ENCODE data around the gene KRT15. TPM values are rescaled to one million over a fixed set of nuclear protein-coding genes. Genes with fewer than 3 reads are reported as not detected.

The KRT15 gene
- total RNA-seq, 1 donor from 2014 or later, result 0.79 TPM

- Histone ChIP-seq H3K4me3 (ENCODE audit: insufficient read depth, low read depth, low read length) (no peak overlapping the region), H3K27ac (ENCODE audit: low read depth, low read length) (no peak overlapping the region), H3K79me2 (ENCODE audit: insufficient read depth, low read length) (peaks cover 8% of the 10 kb centered on the region), H3K4me1 (ENCODE audit: insufficient read depth, low read length) (peaks cover 29% of the 10 kb centered on the region), H3K27me3 (ENCODE audit: insufficient read depth, low read length) (no peaks in the 10 kb centered on the region), H4K20me1 (ENCODE audit: insufficient read depth, low read length) (no peaks in the 10 kb centered on the region), H2AFZ (ENCODE audit: low read depth, low read length) (no peak overlapping the region), H3K9ac (ENCODE audit: low read length) (no peak overlapping the region), H3K9me3 (ENCODE audit: insufficient read depth, low read depth, low read length) (no peaks in the 10 kb centered on the region), H3K36me3 (ENCODE audit: insufficient read depth, low read length) (no peaks in the 10 kb centered on the region), H3K4me2 (ENCODE audit: low read length) (no peak overlapping the region)
- no peak overlapping the region for H3K27ac Mint-ChIP-seq (ENCODE audit: unreplicated experiment)
- no peaks in the 10 kb centered on the region for H3K36me3 Mint-ChIP-seq (ENCODE audit: low read depth, unreplicated experiment)
- H3K4me1 Mint-ChIP-seq (ENCODE audit: low read depth, unreplicated experiment), result peaks cover 19% of the 10 kb centered on the region
- no peaks in the 10 kb centered on the region for H3K9me3 Mint-ChIP-seq (ENCODE audit: unreplicated experiment)
- TF ChIP-seq CTCF (IDR thresholded peaks at IDR 0.05; ENCODE audit: insufficient read depth, low read depth, low read length) (no peak), EZH2 (IDR thresholded peaks at IDR 0.05; ENCODE audit: insufficient read depth, low read length) (no peak)
- FAIRE-seq (no peak), DNase-seq (ENCODE audit: low read depth) (no peak)
- H3K27me3 Mint-ChIP-seq (ENCODE audit: low read depth, unreplicated experiment), result peaks cover 17% of the 10 kb centered on the region
- H3K4me3 Mint-ChIP-seq (ENCODE audit: unreplicated experiment), result no peak overlapping the region
These were observed 13.3 kb upstream of the KRT15 start for GRCh38 chr17:41531993-41532392.

GRCh38 chr17:41530062-41531048 lies 11.7 kb upstream of the KRT15 start:
- peak; percentile 89 for FAIRE-seq
- peak overlapping the region; percentile 60 for H3K4me3 Mint-ChIP-seq (ENCODE audit: unreplicated experiment)

More at GRCh38 chr17:41530062-41531048, 11.7 kb upstream of the KRT15 start:
- H3K4me1 Mint-ChIP-seq (ENCODE audit: low read depth, unreplicated experiment), result peaks cover 18% of the 10 kb centered on the region
- peak overlapping the region; percentile 28 for H3K9ac ChIP-seq (ENCODE audit: low read length)
- H3K4me2 ChIP-seq (ENCODE audit: low read length), result peak overlapping the region; percentile 46
- DNase-seq (ENCODE audit: low read depth), result peak; percentile 95
- no peak for TF ChIP-seq EZH2 (IDR thresholded peaks at IDR 0.05; ENCODE audit: insufficient read depth, low read length)
- TF ChIP-seq CTCF (IDR thresholded peaks at IDR 0.05; ENCODE audit: insufficient read depth, low read depth, low read length), result no peak
- no peaks in the 10 kb centered on the region for H3K36me3 Mint-ChIP-seq (ENCODE audit: low read depth, unreplicated experiment)
- H4K20me1 ChIP-seq (ENCODE audit: insufficient read depth, low read length), result no peaks in the 10 kb centered on the region
- H3K27me3 Mint-ChIP-seq (ENCODE audit: low read depth, unreplicated experiment), result peaks cover 15% of the 10 kb centered on the region
- no peaks in the 10 kb centered on the region for H3K9me3 ChIP-seq (ENCODE audit: insufficient read depth, low read depth, low read length)
- H3K27ac ChIP-seq (ENCODE audit: low read depth, low read length), result peak overlapping the region; percentile 71
- no peaks in the 10 kb centered on the region for H3K27me3 ChIP-seq (ENCODE audit: insufficient read depth, low read length)
- H3K4me1 ChIP-seq (ENCODE audit: insufficient read depth, low read length), result peaks cover 29% of the 10 kb centered on the region
- no peaks in the 10 kb centered on the region for H3K9me3 Mint-ChIP-seq (ENCODE audit: unreplicated experiment)
- H3K36me3 ChIP-seq (ENCODE audit: insufficient read depth, low read length), result no peaks in the 10 kb centered on the region
- no peak overlapping the region for H2AFZ ChIP-seq (ENCODE audit: low read depth, low read length)
- H3K27ac Mint-ChIP-seq (ENCODE audit: unreplicated experiment), result peak overlapping the region; percentile 77
- peaks cover 12% of the 10 kb centered on the region for H3K79me2 ChIP-seq (ENCODE audit: insufficient read depth, low read length)
- H3K4me3 ChIP-seq (ENCODE audit: insufficient read depth, low read depth, low read length), result peak overlapping the region; percentile 1

Data from astrocyte (in vitro differentiated cells and primary cell).